Smooth muscle cell (in vitro differentiated cells): Measurements from ENCODE around the gene DNAH2. TPM values are rescaled to one million over a fixed set of nuclear protein-coding genes. Genes with fewer than 3 reads are reported as not detected.

Experiments used
- DNase-seq: peaks from one replicate; lab custom pipeline; 2025; ENCODE audit not compliant: unreplicated experiment; lab: John Stamatoyannopoulos, UW
- H2AFZ ChIP-seq: fragments of 200-600 bp; sonication (generic); 2 replicates; pipeline ENCODE4 v1.6.0; 2016; ENCODE audit warnings: antibody characterized with exemption, low read depth, mild to moderate bottlenecking
- H3F3A ChIP-seq: fragments of 200-600 bp; sonication (generic); 2 replicates; pipeline ENCODE4 v1.6.0; 2017; ENCODE audit warnings: antibody characterized with exemption, low read depth
- H3K27ac ChIP-seq: fragments of 200-600 bp; sonication (generic); 2 replicates; pipeline ENCODE4 v1.5.1; 2016; ENCODE audit warnings: low read depth, mild to moderate bottlenecking
- H3K27me3 ChIP-seq: fragments of 200-600 bp; sonication (generic); 2 replicates; pipeline ENCODE4 v1.6.1; 2016; ENCODE audit warnings: low read depth, mild to moderate bottlenecking
- H3K36me3 ChIP-seq: fragments of 200-600 bp; sonication (generic); 2 replicates; pipeline ENCODE4 v1.5.1; 2016; ENCODE audit warnings: low read depth
- H3K4me1 ChIP-seq: fragments of 200-600 bp; sonication (generic); 2 replicates; pipeline ENCODE4 v1.5.1; 2016; ENCODE audit warnings: low read depth
- H3K4me2 ChIP-seq: fragments of 200-600 bp; sonication (generic); 2 replicates; pipeline ENCODE4 v1.6.0; 2016; ENCODE audit warnings: mild to moderate bottlenecking
- H3K4me3 ChIP-seq: fragments of 200-600 bp; sonication (generic); 2 replicates; pipeline ENCODE4 v1.5.1; 2016; ENCODE audit warnings: mild to moderate bottlenecking
- H3K79me2 ChIP-seq: fragments of 200-600 bp; sonication (generic); 2 replicates; pipeline ENCODE4 v1.6.0; 2016; ENCODE audit warnings: low read depth, mild to moderate bottlenecking
- H3K9ac ChIP-seq: fragments of 200-600 bp; sonication (generic); 2 replicates; pipeline ENCODE4 v1.6.0; 2016; ENCODE audit warnings: low read depth
- H3K9me3 ChIP-seq: fragments of 200-600 bp; sonication (generic); replicated peaks from 2 replicates; pipeline ENCODE4 v1.5.1; 2016; ENCODE audit warnings: low read depth
- H4K20me1 ChIP-seq: fragments of 200-600 bp; sonication (generic); 2 replicates; pipeline ENCODE4 v1.6.0; 2016; ENCODE audit warnings: low read depth
- CTCF ChIP-seq: fragments of 200-600 bp; sonication (generic); IDR thresholded peaks from 2 replicates; pipeline ENCODE4 v1.5.1; 2017; ENCODE audit warnings: borderline replicate concordance, mild to moderate bottlenecking, antibody characterized with exemption; ENCODE audit not compliant: insufficient read depth, poor library complexity, severe bottlenecking
- WGBS: methylation state at CpG from one replicate; pipeline ENCODE4 v1.1.7; 2016; ENCODE audit warnings: low lambda C conversion rate; 5-methylcytosine and 5-hydroxymethylcytosine counted together
- polyA plus RNA-seq: library from polyadenylated mRNA; unstranded; fragments of >200 nt; fragmentation: Nextera tagmentation; extraction: Ambion mirVana; gene quantifications from 2 replicates; pipeline ENCODE4 v1.2.1, GENCODE V29; 2016
- total RNA-seq: library from RNA; depleted of rRNA; stranded (reverse); fragments of >200 nt; gene quantifications from 2 replicates; pipeline ENCODE4 v1.2.3, GENCODE V29; 2014

Gene DNAH2
- total and polyA plus RNA-seq, 2 experiments from 2014 or later: not detected

DNA sequence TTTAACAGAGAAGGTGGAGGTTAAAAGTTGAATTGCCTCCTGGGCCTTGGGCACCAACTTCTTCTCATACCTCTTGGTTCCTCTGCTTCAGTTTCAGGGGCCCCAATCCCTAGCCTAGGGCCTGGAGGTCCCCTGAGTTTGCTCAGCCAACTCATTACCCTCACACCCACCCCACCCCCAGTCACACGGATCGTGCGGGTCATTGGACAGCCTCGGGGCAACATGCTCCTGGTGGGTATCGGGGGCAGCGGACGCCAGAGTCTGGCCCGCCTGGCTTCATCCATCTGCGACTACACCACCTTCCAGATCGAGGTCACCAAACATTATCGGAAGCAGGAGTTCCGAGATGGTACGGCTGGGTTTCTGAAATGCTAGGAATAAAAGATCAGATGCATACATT is 80.4 kb downstream of the DNAH2 start:
- no peak for DNase-seq
- no peaks in the 10 kb centered on the region for H3K36me3 ChIP-seq
- no peaks in the 10 kb centered on the region for H4K20me1 ChIP-seq
- no peaks in the 10 kb centered on the region for H3F3A ChIP-seq
- no peaks in the 10 kb centered on the region for H3K27me3 ChIP-seq
- no peaks in the 10 kb centered on the region for H3K4me1 ChIP-seq
- no peaks in the 10 kb centered on the region for H3K79me2 ChIP-seq
- 93% methylated on average over 13 of the region's 13 CpGs for WGBS
- no peak overlapping the region for H3K9ac ChIP-seq
- H3K9me3 ChIP-seq: no peaks in the 10 kb centered on the region
- H2AFZ ChIP-seq: no peak overlapping the region
- H3K27ac ChIP-seq: no peak overlapping the region
- H3K4me2 ChIP-seq: no peak overlapping the region
- H3K4me3 ChIP-seq: no peak overlapping the region
- no peak for TF ChIP-seq CTCF

GRCh38 chr17:7798839-7799238 is 81.3 kb downstream of the DNAH2 start:
- no peaks in the 10 kb centered on the region for H3K4me1 ChIP-seq
- WGBS: 85% methylated on average over 13 of the region's 13 CpGs

GRCh38 chr17:7803981-7804380 is 86.4 kb downstream of the DNAH2 start:
- Histone ChIP-seq H3K4me2 (no peak overlapping the region), H3K4me3 (no peak overlapping the region), H3K9me3 (no peaks in the 10 kb centered on the region), H3K27me3 (no peaks in the 10 kb centered on the region), H4K20me1 (no peaks in the 10 kb centered on the region), H3K36me3 (no peaks in the 10 kb centered on the region), H3K4me1 (no peaks in the 10 kb centered on the region), H3K27ac (no peak overlapping the region), H3K9ac (no peak overlapping the region), H3K79me2 (no peaks in the 10 kb centered on the region), H2AFZ (no peak overlapping the region), H3F3A (no peaks in the 10 kb centered on the region)
- no peak for TF ChIP-seq CTCF
- DNase-seq: no peak
- 74% methylated on average over 13 of the region's 13 CpGs for WGBS

More at GRCh38 chr17:7798839-7799238, 81.3 kb downstream of the DNAH2 start:
- Histone ChIP-seq H3K9ac (no peak overlapping the region), H3K4me3 (no peak overlapping the region), H3K79me2 (no peaks in the 10 kb centered on the region), H4K20me1 (no peaks in the 10 kb centered on the region), H2AFZ (no peak overlapping the region), H3K27me3 (no peaks in the 10 kb centered on the region), H3K9me3 (no peaks in the 10 kb centered on the region), H3F3A (no peaks in the 10 kb centered on the region), H3K4me2 (no peak overlapping the region), H3K27ac (no peak overlapping the region), H3K36me3 (no peaks in the 10 kb centered on the region)
- no peak for DNase-seq
- no peak for TF ChIP-seq CTCF

DNA sequence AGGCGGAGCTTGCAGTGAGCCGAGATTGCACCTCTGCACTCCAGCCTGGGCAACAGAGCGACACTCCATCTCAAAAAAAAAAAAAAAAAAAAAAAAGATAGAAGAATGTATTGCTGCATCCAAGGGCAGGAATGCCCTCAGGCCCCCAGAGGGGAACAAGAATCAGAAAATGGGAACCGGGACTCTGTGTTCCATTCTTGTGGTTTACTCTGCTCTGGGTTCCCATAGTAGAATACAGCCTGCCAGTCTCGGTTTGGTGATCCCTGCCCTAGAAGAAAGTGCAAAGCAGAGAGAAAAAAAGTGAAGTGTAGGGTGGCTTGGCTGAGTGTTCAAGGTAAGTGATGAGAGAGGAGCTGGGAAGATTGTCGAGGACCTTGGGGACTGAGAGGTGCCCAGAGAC is 89.0 kb downstream of the DNAH2 start:
- no peak overlapping the region for H3K4me2 ChIP-seq

More for the DNA sequence above, 89.0 kb downstream of the DNAH2 start:
- no peak overlapping the region for H3K27ac ChIP-seq
- H3K27me3 ChIP-seq: no peaks in the 10 kb centered on the region
- no peaks in the 10 kb centered on the region for H3K36me3 ChIP-seq
- H3K4me1 ChIP-seq: no peaks in the 10 kb centered on the region
- H3K9ac ChIP-seq: no peak overlapping the region
- no peaks in the 10 kb centered on the region for H4K20me1 ChIP-seq
- DNase-seq: no peak
- no peak for TF ChIP-seq CTCF
- no peak overlapping the region for H2AFZ ChIP-seq
- H3F3A ChIP-seq: no peaks in the 10 kb centered on the region
- no peaks in the 10 kb centered on the region for H3K79me2 ChIP-seq
- WGBS: 96% methylated on average over 5 of the region's 6 CpGs
- no peaks in the 10 kb centered on the region for H3K9me3 ChIP-seq
- no peak overlapping the region for H3K4me3 ChIP-seq
